ENCODE results near the gene MACROD2. TPM values are rescaled to one million over a fixed set of nuclear protein-coding genes. Genes with fewer than 3 reads are reported as not detected.

The MACROD2 gene
- total RNA-seq, 4 donors from 2014 or later = 8.7 to 17.8 (median 10.8) TPM

GRCh38 chr20:15399781-15400180 is 1404.5 kb downstream of the MACROD2 start:
- no peak overlapping the region for H3K27ac ChIP-seq
- no peak for DNase-seq
- no peaks in the 10 kb centered on the region for H3K36me3 ChIP-seq
- H3K4me3 ChIP-seq (replicated peaks in 1 of 3) = no peak overlapping the region
- TF ChIP-seq CTCF (IDR thresholded peaks at IDR 0.05) (no peak), POLR2A (IDR thresholded peaks at IDR 0.05) (no peak)
- H3K27me3 ChIP-seq = no peaks in the 10 kb centered on the region
- H3K9me3 ChIP-seq = no peaks in the 10 kb centered on the region
- WGBS, 2 donors = 84 to 95% methylated on average over 2 of the region's 2 CpGs
- no peaks in the 10 kb centered on the region for H3K4me1 ChIP-seq
- intact Hi-C loops (cut with DNase I) = no loop called here

- Histone ChIP-seq H3K27me3 (no peaks in the 10 kb centered on the region), H3K9me3 (no peaks in the 10 kb centered on the region), H3K4me3 (replicated peaks in 1 of 3) (no peak overlapping the region), H3K27ac (no peak overlapping the region), H3K36me3 (no peaks in the 10 kb centered on the region), H3K4me1 (no peaks in the 10 kb centered on the region)
- intact Hi-C loops (cut with DNase I) = no loop called here
- WGBS, 2 donors = 89 to 90% methylated on average over 3 of the region's 3 CpGs
- DNase-seq = no peak
- no peak for TF ChIP-seq POLR2A (IDR thresholded peaks at IDR 0.05)
- no peak for TF ChIP-seq CTCF (IDR thresholded peaks at IDR 0.05)
Observed at GRCh38 chr20:15406072-15406471, 1410.8 kb downstream of the MACROD2 start.

GRCh38 chr20:15411781-15412180 is 1416.5 kb downstream of the MACROD2 start:
- Histone ChIP-seq H3K36me3 (no peaks in the 10 kb centered on the region), H3K27me3 (no peaks in the 10 kb centered on the region), H3K9me3 (no peaks in the 10 kb centered on the region), H3K27ac (no peak overlapping the region), H3K4me3 (replicated peaks in 1 of 3) (no peak overlapping the region), H3K4me1 (no peaks in the 10 kb centered on the region)
- intact Hi-C loops (cut with DNase I) = no loop called here
- 66 to 82% methylated on average over 2 to 3 of the region's 3 CpGs for WGBS, 2 donors
- TF ChIP-seq CTCF (IDR thresholded peaks at IDR 0.05) (no peak), POLR2A (IDR thresholded peaks at IDR 0.05) (no peak)
- DNase-seq = no peak

GRCh38 chr20:15415908-15416307 is 1420.6 kb downstream of the MACROD2 start:
- Histone ChIP-seq H3K27me3 (no peaks in the 10 kb centered on the region), H3K9me3 (no peaks in the 10 kb centered on the region), H3K27ac (no peak overlapping the region), H3K4me3 (replicated peaks in 1 of 3) (no peak overlapping the region), H3K36me3 (no peaks in the 10 kb centered on the region), H3K4me1 (no peaks in the 10 kb centered on the region)
- TF ChIP-seq CTCF (IDR thresholded peaks at IDR 0.05) (no peak), POLR2A (IDR thresholded peaks at IDR 0.05) (no peak)
- DNase-seq = no peak
- intact Hi-C loops (cut with DNase I) = no loop called here
- 87 to 92% methylated on average over 2 of the region's 2 CpGs for WGBS, 2 donors

GRCh38 chr20:15419856-15420255 is 1424.5 kb downstream of the MACROD2 start:
- H3K27ac ChIP-seq = no peak overlapping the region
- WGBS, 2 donors = 94% methylated on average over 2 of the region's 2 CpGs
- no peaks in the 10 kb centered on the region for H3K9me3 ChIP-seq
- H3K27me3 ChIP-seq = no peaks in the 10 kb centered on the region
- H3K4me3 ChIP-seq (replicated peaks in 1 of 3) = no peak overlapping the region
- H3K4me1 ChIP-seq = no peaks in the 10 kb centered on the region
- no peaks in the 10 kb centered on the region for H3K36me3 ChIP-seq
- TF ChIP-seq POLR2A (IDR thresholded peaks at IDR 0.05) (no peak), CTCF (IDR thresholded peaks at IDR 0.05) (no peak)
- DNase-seq = no peak
- intact Hi-C loops (cut with DNase I) = no loop called here
